ENCODE results near the gene ZNF598. TPM values are rescaled to one million over a fixed set of nuclear protein-coding genes. Genes with fewer than 3 reads are reported as not detected.

The ZNF598 gene
- total RNA-seq, 2 donors from 2014 or later: 41.0 to 55.4 TPM

- WGBS, 2 donors: 83 to 92% methylated on average over 1 to 15 of the region's 18 CpGs
- Histone ChIP-seq H3K27ac (no peak overlapping the region), H3K4me1 (peaks cover 54% of the 10 kb centered on the region), H3K9me3 (no peaks in the 10 kb centered on the region), H3K36me3 (replicated peaks in 1 of 2; ENCODE audit: insufficient read depth in 1 of 2, low read depth in 2 of 2) (peaks cover 0 to 20% of the 10 kb centered on the region in 2 donors), H3K4me3 (no peak overlapping the region), H3K27me3 (no peaks in the 10 kb centered on the region)
- DNase-seq (no peak), ATAC-seq (no peak)
- intact Hi-C loops (cut with DNase I): no loop called here
- TF ChIP-seq, protein P1, sequence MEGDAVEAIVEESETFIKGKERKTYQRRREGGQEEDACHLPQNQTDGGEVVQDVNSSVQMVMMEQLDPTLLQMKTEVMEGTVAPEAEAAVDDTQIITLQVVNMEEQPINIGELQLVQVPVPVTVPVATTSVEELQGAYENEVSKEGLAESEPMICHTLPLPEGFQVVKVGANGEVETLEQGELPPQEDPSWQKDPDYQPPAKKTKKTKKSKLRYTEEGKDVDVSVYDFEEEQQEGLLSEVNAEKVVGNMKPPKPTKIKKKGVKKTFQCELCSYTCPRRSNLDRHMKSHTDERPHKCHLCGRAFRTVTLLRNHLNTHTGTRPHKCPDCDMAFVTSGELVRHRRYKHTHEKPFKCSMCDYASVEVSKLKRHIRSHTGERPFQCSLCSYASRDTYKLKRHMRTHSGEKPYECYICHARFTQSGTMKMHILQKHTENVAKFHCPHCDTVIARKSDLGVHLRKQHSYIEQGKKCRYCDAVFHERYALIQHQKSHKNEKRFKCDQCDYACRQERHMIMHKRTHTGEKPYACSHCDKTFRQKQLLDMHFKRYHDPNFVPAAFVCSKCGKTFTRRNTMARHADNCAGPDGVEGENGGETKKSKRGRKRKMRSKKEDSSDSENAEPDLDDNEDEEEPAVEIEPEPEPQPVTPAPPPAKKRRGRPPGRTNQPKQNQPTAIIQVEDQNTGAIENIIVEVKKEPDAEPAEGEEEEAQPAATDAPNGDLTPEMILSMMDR (IDR thresholded peaks at IDR 0.05): no peak
- no peak for TF ChIP-seq POLR2A (IDR thresholded peaks at IDR 0.05)
Measured at GRCh38 chr16:1977875-1978268, 31.7 kb downstream of the ZNF598 start.

DNA sequence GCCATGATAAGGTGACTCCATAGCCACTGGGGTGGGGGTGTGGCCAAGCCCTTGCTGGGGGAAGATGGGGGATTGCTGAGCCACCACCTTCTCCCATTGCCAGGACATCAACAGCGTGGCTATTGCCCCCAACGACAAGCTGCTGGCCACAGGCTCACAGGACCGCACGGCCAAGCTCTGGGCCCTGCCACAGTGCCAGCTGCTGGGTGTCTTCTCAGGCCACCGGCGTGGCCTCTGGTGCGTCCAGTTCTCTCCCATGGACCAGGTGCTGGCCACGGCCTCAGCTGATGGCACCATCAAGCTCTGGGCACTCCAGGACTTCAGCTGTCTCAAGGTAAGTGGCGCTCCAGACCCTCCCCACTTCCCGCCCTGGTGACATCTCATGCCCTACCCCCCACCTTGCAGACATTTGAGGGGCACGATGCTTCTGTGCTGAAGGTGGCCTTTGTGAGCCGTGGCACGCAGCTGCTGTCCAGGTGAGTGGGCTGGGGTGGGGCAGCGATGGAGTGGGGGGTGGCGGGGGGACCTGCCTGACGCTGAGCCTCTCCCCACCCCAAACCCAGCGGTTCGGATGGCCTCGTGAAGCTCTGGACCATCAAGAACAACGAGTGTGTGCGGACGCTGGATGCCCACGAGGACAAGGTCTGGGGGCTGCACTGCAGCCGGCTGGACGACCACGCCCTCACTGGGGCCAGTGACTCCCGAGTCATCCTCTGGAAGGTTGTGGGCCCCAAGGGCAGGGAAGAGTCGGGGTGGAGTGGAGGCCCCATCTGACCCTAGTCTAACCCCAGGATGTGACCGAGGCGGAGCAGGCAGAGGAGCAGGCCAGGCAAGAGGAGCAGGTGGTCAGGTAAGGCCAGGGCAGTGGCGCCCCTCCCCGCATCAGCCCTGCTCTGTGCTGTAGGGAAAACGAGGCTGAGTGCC lies 32.4 kb downstream of the ZNF598 start:
- TF ChIP-seq, protein P1 (IDR thresholded peaks at IDR 0.05): no peak
- no peak for TF ChIP-seq POLR2A (IDR thresholded peaks at IDR 0.05)
- ATAC-seq: no peak
- WGBS, 2 donors: 89 to 91% methylated on average over 22 to 32 of the region's 33 CpGs
- H3K36me3 ChIP-seq (replicated peaks in 1 of 2; ENCODE audit: insufficient read depth in 1 of 2, low read depth in 2 of 2): peaks cover 0 to 20% of the 10 kb centered on the region in 2 donors
- peaks cover 53% of the 10 kb centered on the region for H3K4me1 ChIP-seq
- no peaks in the 10 kb centered on the region for H3K9me3 ChIP-seq
- H3K27me3 ChIP-seq: no peaks in the 10 kb centered on the region
- no peak overlapping the region for H3K27ac ChIP-seq
- no peak for DNase-seq
- H3K4me3 ChIP-seq: no peak overlapping the region
- intact Hi-C loops (cut with DNase I): no loop called here

DNA sequence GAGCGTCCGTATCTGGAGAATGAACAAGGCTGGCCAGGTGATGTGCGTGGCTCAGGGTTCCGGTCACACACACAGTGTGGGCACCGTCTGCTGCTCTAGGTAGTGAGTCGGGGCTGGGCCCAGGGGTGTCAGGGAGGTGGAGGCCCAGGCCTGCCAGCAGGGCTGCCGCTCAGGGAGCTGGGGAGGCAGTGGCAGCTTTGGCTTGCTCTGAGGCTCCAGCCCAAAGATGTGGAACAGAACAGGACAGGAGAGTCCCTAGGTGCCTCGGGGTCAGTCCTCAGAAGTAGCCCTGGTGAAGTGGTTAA lies 33.5 kb downstream of the ZNF598 start:
- Histone ChIP-seq H3K4me1 (peaks cover 47% of the 10 kb centered on the region), H3K4me3 (no peak overlapping the region), H3K27ac (no peak overlapping the region), H3K27me3 (no peaks in the 10 kb centered on the region), H3K9me3 (no peaks in the 10 kb centered on the region), H3K36me3 (replicated peaks in 1 of 2; ENCODE audit: insufficient read depth in 1 of 2, low read depth in 2 of 2) (peaks cover 0 to 20% of the 10 kb centered on the region in 2 donors)
- no peak for TF ChIP-seq POLR2A (IDR thresholded peaks at IDR 0.05)
- TF ChIP-seq, protein P1 (IDR thresholded peaks at IDR 0.05): no peak
- DNase-seq (no peak), ATAC-seq (no peak)
- 89 to 97% methylated on average over 7 to 8 of the region's 8 CpGs for WGBS, 2 donors
- intact Hi-C loops (cut with DNase I): no loop called here

GRCh38 chr16:1975432-1976215 lies 34.0 kb downstream of the ZNF598 start:
- 86 to 88% methylated on average over 14 to 30 of the region's 33 CpGs for WGBS, 2 donors
- intact Hi-C loops (cut with DNase I): no loop called here
- TF ChIP-seq, protein P1 (IDR thresholded peaks at IDR 0.05): no peak
- no peak for TF ChIP-seq POLR2A (IDR thresholded peaks at IDR 0.05)
- no peak for ATAC-seq
- DNase-seq: no peak
- Histone ChIP-seq H3K27ac (no peak overlapping the region), H3K9me3 (no peaks in the 10 kb centered on the region), H3K4me1 (peaks cover 50% of the 10 kb centered on the region), H3K27me3 (no peaks in the 10 kb centered on the region), H3K36me3 (replicated peaks in 1 of 2; ENCODE audit: insufficient read depth in 1 of 2, low read depth in 2 of 2) (peaks cover 0 to 20% of the 10 kb centered on the region in 2 donors), H3K4me3 (no peak overlapping the region)
